ENCODE measurements around the gene SLC50A1.

SLC50A1 gene

DNA sequence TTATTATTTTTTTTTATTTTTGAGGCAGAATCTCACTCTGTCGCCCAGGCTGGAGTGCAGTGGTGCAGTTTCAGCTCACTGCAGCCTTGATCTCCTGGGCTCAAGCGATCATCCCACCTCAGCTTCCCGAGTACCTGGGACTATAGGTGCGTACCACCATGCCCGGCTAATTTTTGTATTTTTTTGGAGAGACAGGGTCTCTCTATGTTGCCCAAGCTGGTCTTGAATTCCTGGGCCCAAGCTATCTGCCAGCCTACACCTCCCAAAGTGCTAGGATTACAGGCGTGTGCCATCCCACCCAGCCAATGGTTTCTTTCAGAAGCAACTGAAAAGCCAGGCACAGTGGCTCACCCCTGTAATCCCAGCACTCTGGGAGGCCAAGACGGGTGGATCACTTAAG, 35.2 kb downstream of the SLC50A1 start:
- peaks cover 3% of the 10 kb centered on the region for H3K36me3 ChIP-seq (ENCODE audit: control insufficient read depth, insufficient read depth, low read length)
- H3K27me3 ChIP-seq (ENCODE audit: control insufficient read depth, insufficient read depth, low read length) = peaks cover 5% of the 10 kb centered on the region
- H3K4me3 ChIP-seq (ENCODE audit: low read length) = no peak overlapping the region
- H3K4me1 ChIP-seq (ENCODE audit: control insufficient read depth, insufficient read depth, low read length) = peaks cover 11% of the 10 kb centered on the region
- H3K27ac ChIP-seq (ENCODE audit: low read depth, low read length) = no peak overlapping the region
- no peak overlapping the region for H3K9ac ChIP-seq (ENCODE audit: low read length)

DNA sequence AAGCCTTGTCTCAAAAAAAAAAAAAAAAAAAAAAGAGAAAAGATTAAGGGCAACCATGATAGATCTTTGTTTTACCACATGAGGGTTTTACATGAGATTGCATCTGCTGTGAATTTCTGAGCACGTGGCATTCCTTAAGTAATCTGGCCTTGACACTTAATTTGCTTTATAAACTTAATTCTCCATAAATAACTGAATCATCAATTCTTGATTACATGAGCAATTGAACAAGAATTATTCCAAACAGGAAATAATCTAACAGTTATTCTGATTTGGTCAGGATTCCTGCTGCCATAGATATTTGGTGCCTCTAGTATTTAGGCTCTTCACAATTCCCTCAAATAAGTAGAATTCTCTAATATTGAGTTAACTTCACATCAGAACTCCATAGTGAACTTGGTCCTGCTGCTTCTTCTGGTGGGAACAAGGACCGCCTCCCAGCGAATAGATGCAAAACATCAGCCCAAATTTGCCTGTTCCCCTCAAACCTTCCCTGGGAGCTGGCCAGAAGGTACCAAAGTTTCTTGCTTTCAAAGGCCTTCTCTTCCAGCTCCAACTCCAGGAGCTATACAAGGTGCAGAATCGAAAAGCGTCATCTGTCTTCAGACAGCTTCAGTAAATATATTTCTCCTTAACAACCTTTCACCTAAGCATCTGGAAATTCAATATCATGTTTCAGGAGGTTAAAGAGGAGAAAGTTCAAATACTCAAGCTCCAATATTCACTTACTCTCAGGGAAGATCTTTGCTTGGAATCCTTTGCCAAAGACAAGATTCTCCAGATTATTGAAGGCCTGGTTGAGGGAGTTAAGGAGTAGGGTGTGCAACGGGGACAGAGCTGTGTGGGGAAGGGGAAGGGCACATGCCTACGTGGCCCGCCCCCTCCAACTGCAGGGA, 36.4 kb downstream of the SLC50A1 start:
- Histone ChIP-seq H3K36me3 (ENCODE audit: control insufficient read depth, insufficient read depth, low read length) (peaks cover 3% of the 10 kb centered on the region), H3K27me3 (ENCODE audit: control insufficient read depth, insufficient read depth, low read length) (peaks cover 5% of the 10 kb centered on the region), H3K4me3 (ENCODE audit: low read length) (peak overlapping the region; percentile 92), H3K9ac (ENCODE audit: low read length) (peak overlapping the region; percentile 85), H3K27ac (ENCODE audit: low read depth, low read length) (peak overlapping the region; percentile 97), H3K4me1 (ENCODE audit: control insufficient read depth, insufficient read depth, low read length) (peaks cover 15% of the 10 kb centered on the region)

DNA sequence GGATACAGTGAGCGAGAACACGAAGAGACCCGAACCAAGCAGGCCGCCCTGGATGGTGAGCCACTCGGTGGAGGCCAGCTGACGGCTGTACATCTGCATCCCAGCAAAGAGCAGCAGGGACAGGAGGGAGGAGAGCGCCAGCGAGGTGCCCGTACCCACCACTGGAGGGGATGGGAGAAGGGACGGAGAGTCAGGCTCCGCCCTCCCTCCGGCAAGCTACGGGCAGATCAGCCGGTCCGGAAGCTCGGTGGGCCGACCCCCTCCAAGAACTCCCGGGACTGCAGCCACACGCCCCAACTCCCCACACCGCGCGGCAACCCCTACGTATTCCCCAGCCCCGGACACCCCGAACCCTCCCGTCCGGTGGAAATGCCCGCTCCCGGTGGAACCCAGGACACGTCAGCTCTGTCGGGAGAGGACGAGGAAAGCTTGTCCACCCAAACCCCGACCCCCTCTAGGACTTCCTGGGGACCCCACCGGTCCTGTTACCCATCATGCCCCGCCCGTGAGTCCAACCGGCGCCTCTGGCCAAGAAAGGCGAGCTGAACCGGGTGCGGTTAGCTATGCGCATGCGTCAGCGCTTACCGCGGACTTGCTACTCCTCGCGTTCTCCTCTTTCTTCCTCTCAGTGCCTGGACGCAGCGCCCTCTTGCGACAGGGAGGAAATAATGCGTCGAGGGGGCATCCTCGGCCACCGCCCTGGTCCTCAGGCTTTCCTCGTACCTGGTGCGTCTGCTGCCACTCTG, 37.3 kb downstream of the SLC50A1 start, which contains the start of gene KRTCAP2:
TSS of gene KRTCAP2 (minus strand) at position 573 of the 746 bp plus-strand sequence. CDS start at position 493, 80 bp downstream.
- Histone ChIP-seq H3K4me3 (ENCODE audit: low read length) (peak within 1 kb of the TSS; percentile 92), H3K36me3 (ENCODE audit: control insufficient read depth, insufficient read depth, low read length) (peaks cover 3% of the 10 kb centered on the region), H3K27me3 (ENCODE audit: control insufficient read depth, insufficient read depth, low read length) (peaks cover 5% of the 10 kb centered on the region), H3K9ac (ENCODE audit: low read length) (peak within 1 kb of the TSS; percentile 85), H3K4me1 (ENCODE audit: control insufficient read depth, insufficient read depth, low read length) (peaks cover 11% of the 10 kb centered on the region), H3K27ac (ENCODE audit: low read depth, low read length) (peak within 1 kb of the TSS; percentile 97)

DNA sequence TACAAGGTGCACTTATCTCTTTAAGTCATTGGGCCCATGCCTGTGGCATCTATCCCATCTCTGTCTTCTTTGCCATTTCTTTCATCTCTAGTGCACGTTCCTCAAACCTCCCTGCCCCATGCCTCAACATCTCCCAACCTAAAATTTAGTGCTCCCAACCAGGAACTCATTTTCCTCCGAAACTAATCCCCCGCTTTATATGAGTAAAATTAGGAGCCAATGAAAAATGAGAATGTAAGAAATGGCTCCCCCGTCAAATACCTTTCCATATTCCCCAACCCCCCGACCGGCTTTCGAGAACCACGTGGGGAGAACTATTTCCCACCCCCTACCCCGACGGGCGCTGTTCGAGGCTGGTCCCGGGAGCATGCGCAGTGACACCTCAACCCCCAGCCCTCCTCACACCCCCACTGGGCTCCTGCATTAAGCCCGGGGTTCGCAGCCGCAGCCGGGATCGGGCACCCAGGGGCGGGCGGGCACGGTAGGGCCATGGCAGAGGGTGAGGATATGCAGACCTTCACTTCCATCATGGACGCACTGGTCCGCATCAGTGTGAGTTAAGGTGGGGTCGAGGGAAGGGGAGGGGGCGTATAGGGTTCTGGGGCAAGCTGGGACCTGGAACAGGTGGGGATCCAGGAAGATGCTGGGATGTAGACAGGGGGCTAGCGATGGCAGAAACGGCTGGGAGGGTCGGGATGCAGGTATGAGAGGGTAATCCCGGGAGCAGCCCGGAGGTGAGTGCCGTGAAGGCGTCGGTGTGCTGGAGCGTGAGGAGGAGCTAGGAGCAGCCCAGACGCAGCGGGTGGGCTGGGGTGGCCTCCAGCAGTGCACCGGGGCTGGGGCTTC, 38.0 kb downstream of the SLC50A1 start, which contains the start of gene TRIM46:
TSS of gene TRIM46 (plus strand) at position 372 of the 846 bp plus-strand sequence. CDS start at position 490, 118 bp downstream.
- Histone ChIP-seq H3K4me1 (ENCODE audit: control insufficient read depth, insufficient read depth, low read length) (peaks cover 11% of the 10 kb centered on the region), H3K4me3 (ENCODE audit: low read length) (peak within 1 kb of the TSS; percentile 92), H3K27ac (ENCODE audit: low read depth, low read length) (peak within 1 kb of the TSS; percentile 97), H3K36me3 (ENCODE audit: control insufficient read depth, insufficient read depth, low read length) (peaks cover 3% of the 10 kb centered on the region), H3K27me3 (ENCODE audit: control insufficient read depth, insufficient read depth, low read length) (peaks cover 5% of the 10 kb centered on the region), H3K9ac (ENCODE audit: low read length) (peak within 1 kb of the TSS; percentile 85)

DNA sequence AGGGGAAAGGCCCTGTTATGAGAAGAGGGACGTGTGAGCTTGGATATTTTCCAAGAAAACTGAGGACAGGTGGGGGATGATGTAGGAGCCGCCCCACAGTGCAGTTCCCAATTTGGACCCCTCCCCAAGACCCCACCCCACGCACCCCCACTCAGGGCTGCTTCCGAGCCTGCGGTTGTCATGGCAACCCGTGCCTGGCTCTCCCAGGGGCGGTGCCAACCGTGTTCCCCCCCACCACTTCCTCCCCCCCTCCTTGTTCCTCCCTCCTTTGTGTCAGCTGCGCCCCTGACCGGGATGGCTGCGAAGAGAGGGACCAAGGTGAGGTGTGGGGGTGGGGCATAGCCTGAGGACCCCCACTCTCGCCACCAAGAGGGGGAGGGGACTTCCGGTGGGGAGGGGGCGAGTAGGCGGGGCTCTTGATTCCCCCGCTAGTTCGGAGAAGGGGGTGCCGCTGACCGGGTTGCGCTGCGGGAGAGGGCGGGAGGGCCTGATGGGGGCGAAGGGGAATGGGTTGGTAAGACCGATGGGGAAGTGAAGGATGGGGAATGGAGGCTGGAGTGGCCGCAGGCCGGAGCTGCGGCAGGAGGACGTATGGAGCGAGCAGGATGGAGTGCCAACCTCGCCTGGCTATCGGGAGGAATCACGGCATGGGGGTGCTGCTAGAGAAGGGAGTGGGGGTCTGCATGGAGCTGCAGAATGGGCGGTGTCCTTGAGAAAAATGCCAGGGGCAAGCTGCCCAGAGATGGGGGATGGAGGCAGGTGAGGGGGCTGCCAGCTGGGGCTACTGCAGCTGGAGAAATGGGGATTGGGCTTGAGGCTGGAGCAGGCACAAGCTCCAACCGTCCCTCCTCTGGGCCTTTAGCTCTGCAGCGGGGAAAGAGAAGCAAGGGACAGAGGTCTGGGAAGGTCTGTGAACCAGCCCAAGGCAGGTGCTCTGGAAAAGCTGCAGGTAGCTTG, 39.0 kb downstream of the SLC50A1 start:
- Histone ChIP-seq H3K36me3 (ENCODE audit: control insufficient read depth, insufficient read depth, low read length) (peaks cover 3% of the 10 kb centered on the region), H3K4me3 (ENCODE audit: low read length) (peak overlapping the region; percentile 25), H3K27me3 (ENCODE audit: control insufficient read depth, insufficient read depth, low read length) (peaks cover 5% of the 10 kb centered on the region), H3K9ac (ENCODE audit: low read length) (no peak overlapping the region), H3K27ac (ENCODE audit: low read depth, low read length) (no peak overlapping the region), H3K4me1 (ENCODE audit: control insufficient read depth, insufficient read depth, low read length) (peaks cover 11% of the 10 kb centered on the region)

DNA sequence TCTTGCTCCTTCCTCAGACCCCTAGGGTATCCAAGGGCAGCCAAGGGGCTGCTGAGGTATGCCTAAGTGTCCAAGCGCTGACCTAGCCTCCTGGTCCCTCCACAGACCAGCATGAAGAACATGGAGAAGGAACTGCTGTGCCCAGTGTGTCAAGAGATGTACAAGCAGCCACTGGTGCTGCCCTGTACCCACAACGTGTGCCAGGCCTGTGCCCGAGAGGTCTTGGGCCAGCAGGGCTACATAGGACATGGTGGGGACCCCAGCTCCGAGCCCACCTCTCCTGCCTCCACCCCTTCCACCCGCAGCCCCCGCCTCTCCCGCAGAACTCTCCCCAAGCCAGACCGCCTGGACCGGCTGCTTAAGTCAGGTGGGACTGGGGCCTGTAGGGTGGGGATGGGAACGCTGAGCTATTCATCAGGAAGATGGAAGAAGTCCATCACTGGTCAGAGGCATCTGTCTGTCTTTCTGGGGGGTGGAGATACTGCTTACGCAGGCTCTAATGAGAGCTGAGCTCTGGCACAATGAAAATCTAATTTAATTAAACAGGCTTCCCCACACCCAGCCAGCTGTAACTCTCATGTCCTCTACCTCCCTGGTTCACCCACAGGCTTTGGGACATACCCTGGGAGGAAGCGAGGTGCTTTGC, 39.8 kb downstream of the SLC50A1 start:
- no peak overlapping the region for H3K4me3 ChIP-seq (ENCODE audit: low read length)
- no peak overlapping the region for H3K9ac ChIP-seq (ENCODE audit: low read length)
- H3K27me3 ChIP-seq (ENCODE audit: control insufficient read depth, insufficient read depth, low read length) = peaks cover 5% of the 10 kb centered on the region
- H3K36me3 ChIP-seq (ENCODE audit: control insufficient read depth, insufficient read depth, low read length) = no peaks in the 10 kb centered on the region
- H3K4me1 ChIP-seq (ENCODE audit: control insufficient read depth, insufficient read depth, low read length) = peaks cover 11% of the 10 kb centered on the region
- H3K27ac ChIP-seq (ENCODE audit: low read depth, low read length) = no peak overlapping the region

DNA sequence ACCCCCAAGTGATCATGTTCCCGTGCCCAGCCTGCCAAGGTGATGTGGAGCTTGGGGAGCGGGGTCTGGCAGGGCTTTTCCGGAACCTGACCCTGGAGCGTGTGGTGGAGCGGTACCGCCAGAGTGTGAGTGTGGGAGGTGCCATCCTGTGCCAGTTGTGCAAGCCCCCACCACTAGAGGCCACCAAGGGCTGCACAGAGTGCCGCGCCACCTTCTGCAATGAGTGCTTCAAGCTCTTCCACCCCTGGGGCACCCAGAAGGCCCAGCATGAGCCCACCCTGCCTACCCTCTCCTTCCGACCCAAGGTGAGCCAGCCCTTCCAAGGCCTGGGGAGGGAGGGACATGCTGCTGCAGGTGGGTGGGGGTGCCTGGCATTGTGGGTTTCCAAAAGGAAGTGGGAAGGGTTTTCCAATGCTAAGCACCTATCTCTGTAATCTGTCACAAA, 40.3 kb downstream of the SLC50A1 start:
- peaks cover 11% of the 10 kb centered on the region for H3K4me1 ChIP-seq (ENCODE audit: control insufficient read depth, insufficient read depth, low read length)
- H3K4me3 ChIP-seq (ENCODE audit: low read length) = no peak overlapping the region
- no peak overlapping the region for H3K9ac ChIP-seq (ENCODE audit: low read length)
- H3K27ac ChIP-seq (ENCODE audit: low read depth, low read length) = no peak overlapping the region
- peaks cover 5% of the 10 kb centered on the region for H3K27me3 ChIP-seq (ENCODE audit: control insufficient read depth, insufficient read depth, low read length)
- no peaks in the 10 kb centered on the region for H3K36me3 ChIP-seq (ENCODE audit: control insufficient read depth, insufficient read depth, low read length)

DNA sequence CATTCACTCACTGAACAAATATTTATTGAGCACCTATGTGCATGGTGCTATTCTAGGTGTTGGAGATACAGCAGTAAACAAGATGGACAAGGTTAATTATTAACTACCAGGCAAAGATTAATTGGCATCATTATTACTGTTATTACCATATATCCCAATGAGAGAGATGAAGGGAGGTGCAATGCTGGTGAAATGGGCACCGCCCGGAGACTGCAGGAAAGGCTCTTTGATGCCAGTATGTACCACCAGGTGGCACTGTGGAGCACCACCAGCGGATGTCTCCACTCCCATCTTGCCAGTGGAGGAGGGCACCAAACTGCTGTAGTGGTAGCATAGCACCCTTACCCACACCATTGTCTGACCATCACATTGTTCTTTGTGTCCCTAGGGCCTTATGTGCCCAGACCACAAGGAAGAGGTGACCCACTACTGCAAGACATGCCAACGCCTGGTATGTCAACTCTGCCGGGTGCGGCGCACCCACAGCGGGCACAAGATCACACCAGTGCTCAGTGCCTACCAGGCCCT, 41.0 kb downstream of the SLC50A1 start:
- H3K4me3 ChIP-seq (ENCODE audit: low read length) = no peak overlapping the region
- H3K27ac ChIP-seq (ENCODE audit: low read depth, low read length) = no peak overlapping the region
- peaks cover 5% of the 10 kb centered on the region for H3K27me3 ChIP-seq (ENCODE audit: control insufficient read depth, insufficient read depth, low read length)
- peaks cover 11% of the 10 kb centered on the region for H3K4me1 ChIP-seq (ENCODE audit: control insufficient read depth, insufficient read depth, low read length)
- no peak overlapping the region for H3K9ac ChIP-seq (ENCODE audit: low read length)
- H3K36me3 ChIP-seq (ENCODE audit: control insufficient read depth, insufficient read depth, low read length) = no peaks in the 10 kb centered on the region

DNA sequence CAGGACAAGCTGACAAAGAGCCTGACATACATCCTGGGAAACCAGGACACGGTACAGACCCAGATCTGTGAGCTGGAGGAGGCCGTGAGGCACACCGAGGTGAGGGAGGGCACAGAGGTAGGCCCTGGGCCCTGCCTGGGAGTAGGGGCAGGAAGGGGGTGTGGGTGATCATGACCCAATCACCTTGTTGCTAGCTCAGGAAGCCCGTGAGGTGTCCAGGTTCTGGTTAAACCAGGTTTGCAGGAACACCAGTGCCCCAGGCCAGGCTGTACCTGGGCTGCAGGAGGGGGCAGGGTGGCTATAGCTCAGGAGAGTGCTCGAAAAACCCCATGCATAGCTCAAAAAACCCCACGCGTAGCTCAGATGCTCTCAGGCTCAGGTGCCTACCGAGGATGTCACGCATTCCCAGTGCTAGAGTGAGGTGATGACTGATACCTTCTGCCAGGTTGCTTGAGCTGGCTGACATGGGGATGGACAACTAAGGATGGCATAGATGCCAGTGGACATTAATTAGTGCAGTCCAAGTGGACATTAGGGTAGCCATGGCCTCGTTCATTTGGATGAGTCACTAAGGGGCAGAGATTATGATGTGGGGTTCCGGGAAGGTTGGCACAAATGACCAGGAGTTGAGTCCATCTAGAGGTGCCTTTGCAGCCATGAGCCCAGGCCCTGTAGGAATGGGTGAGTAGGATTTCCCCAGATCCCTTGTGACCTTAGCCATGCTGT, 41.7 kb downstream of the SLC50A1 start:
- Histone ChIP-seq H3K27me3 (ENCODE audit: control insufficient read depth, insufficient read depth, low read length) (peaks cover 5% of the 10 kb centered on the region), H3K4me3 (ENCODE audit: low read length) (no peak overlapping the region), H3K4me1 (ENCODE audit: control insufficient read depth, insufficient read depth, low read length) (peaks cover 7% of the 10 kb centered on the region), H3K36me3 (ENCODE audit: control insufficient read depth, insufficient read depth, low read length) (no peaks in the 10 kb centered on the region), H3K9ac (ENCODE audit: low read length) (no peak overlapping the region), H3K27ac (ENCODE audit: low read depth, low read length) (no peak overlapping the region)

DNA sequence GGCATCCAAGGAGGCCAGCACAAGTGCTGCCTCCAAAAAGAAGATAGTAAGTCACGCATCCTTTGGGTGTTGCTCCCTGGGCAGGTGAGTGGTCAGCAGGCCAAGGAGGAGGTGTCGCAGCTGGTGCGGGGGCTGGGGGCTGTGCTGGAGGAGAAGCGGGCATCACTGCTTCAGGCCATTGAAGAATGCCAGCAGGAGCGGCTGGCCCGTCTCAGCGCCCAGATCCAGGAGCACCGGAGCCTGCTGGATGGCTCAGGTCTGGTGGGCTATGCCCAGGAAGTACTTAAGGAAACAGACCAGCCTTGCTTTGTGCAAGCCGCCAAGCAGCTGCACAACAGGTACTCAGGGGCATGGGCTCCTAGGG, 42.2 kb downstream of the SLC50A1 start:
- H3K4me1 ChIP-seq (ENCODE audit: control insufficient read depth, insufficient read depth, low read length) = peaks cover 4% of the 10 kb centered on the region

More for the DNA sequence above, 42.2 kb downstream of the SLC50A1 start:
- no peak overlapping the region for H3K27ac ChIP-seq (ENCODE audit: low read depth, low read length)
- H3K4me3 ChIP-seq (ENCODE audit: low read length) = no peak overlapping the region
- no peak overlapping the region for H3K9ac ChIP-seq (ENCODE audit: low read length)
- H3K36me3 ChIP-seq (ENCODE audit: control insufficient read depth, insufficient read depth, low read length) = no peaks in the 10 kb centered on the region
- H3K27me3 ChIP-seq (ENCODE audit: control insufficient read depth, insufficient read depth, low read length) = peaks cover 5% of the 10 kb centered on the region
